ENCODE results near the gene SEZ6.

SEZ6 gene

GRCh38 chr17:28986714-28987655, 18.8 kb downstream of the SEZ6 start:
- Histone ChIP-seq H3K79me2 (ENCODE audit: insufficient read depth, low read length) (no peaks in the 10 kb centered on the region), H3K9ac (ENCODE audit: low read depth, low read length) (no peak overlapping the region), H3K27ac (ENCODE audit: low read length) (no peak overlapping the region), H4K20me1 (ENCODE audit: insufficient read depth, low read length) (no peaks in the 10 kb centered on the region; the same call in 1 of the 2 replicates), H3K4me2 (ENCODE audit: insufficient read depth, low read length) (no peak overlapping the region), H3K4me3 (ENCODE audit: low read depth in 1 of 2, low read length in 2 of 2) (no peak overlapping the region), H3K27me3 (ENCODE audit: insufficient read depth, low read length, poor library complexity) (no peaks in the 10 kb centered on the region), H2AFZ (ENCODE audit: low read depth, low read length) (no peak overlapping the region), H3K36me3 (ENCODE audit: insufficient read depth, low read length) (no peaks in the 10 kb centered on the region), H3K9me3 (ENCODE audit: insufficient read depth, low read length, severe bottlenecking) (no peaks in the 10 kb centered on the region), H3K4me1 (ENCODE audit: insufficient read depth, low read length) (peaks cover 7% of the 10 kb centered on the region; the same call in 1 of the 2 replicates)
- TF ChIP-seq EZH2 (IDR thresholded peaks at IDR 0.05; ENCODE audit: borderline replicate concordance, low read depth, low read length, severe bottlenecking) (no peak), CTCF (IDR thresholded peaks at IDR 0.05; ENCODE audit: borderline replicate concordance, extremely low read depth, low read length, poor library complexity, severe bottlenecking) (no peak)
- no peak for ATAC-seq (ENCODE audit: insufficient read depth, low read depth)
- DNase-seq, result no peak

- Histone ChIP-seq H3K27me3 (ENCODE audit: insufficient read depth, low read length, poor library complexity) (no peaks in the 10 kb centered on the region), H3K79me2 (ENCODE audit: insufficient read depth, low read length) (no peaks in the 10 kb centered on the region), H3K4me1 (ENCODE audit: insufficient read depth, low read length) (peaks cover 8% of the 10 kb centered on the region; the same call in 1 of the 2 replicates), H3K36me3 (ENCODE audit: insufficient read depth, low read length) (no peaks in the 10 kb centered on the region), H4K20me1 (ENCODE audit: insufficient read depth, low read length) (no peaks in the 10 kb centered on the region), H3K4me3 (ENCODE audit: low read depth in 1 of 2, low read length in 2 of 2) (no peak overlapping the region), H2AFZ (ENCODE audit: low read depth, low read length) (no peak overlapping the region), H3K9me3 (ENCODE audit: insufficient read depth, low read length, severe bottlenecking) (no peaks in the 10 kb centered on the region), H3K9ac (ENCODE audit: low read depth, low read length) (no peak overlapping the region), H3K4me2 (ENCODE audit: insufficient read depth, low read length) (no peak overlapping the region), H3K27ac (ENCODE audit: low read length) (no peak overlapping the region)
- TF ChIP-seq CTCF (IDR thresholded peaks at IDR 0.05; ENCODE audit: borderline replicate concordance, extremely low read depth, low read length, poor library complexity, severe bottlenecking), result no peak
- TF ChIP-seq EZH2 (IDR thresholded peaks at IDR 0.05; ENCODE audit: borderline replicate concordance, low read depth, low read length, severe bottlenecking), result no peak
- ATAC-seq (ENCODE audit: insufficient read depth, low read depth) (no peak), DNase-seq (no peak)
Measured at GRCh38 chr17:28985950-28986713, 19.7 kb downstream of the SEZ6 start.

- Histone ChIP-seq H3K4me3 (ENCODE audit: low read depth in 1 of 2, low read length in 2 of 2) (no peak overlapping the region), H3K27ac (ENCODE audit: low read length) (no peak overlapping the region), H3K4me2 (ENCODE audit: insufficient read depth, low read length) (no peak overlapping the region), H3K9ac (ENCODE audit: low read depth, low read length) (no peak overlapping the region), H3K4me1 (ENCODE audit: insufficient read depth, low read length) (peaks cover 8% of the 10 kb centered on the region; the same call in 1 of the 2 replicates), H2AFZ (ENCODE audit: low read depth, low read length) (no peak overlapping the region), H4K20me1 (ENCODE audit: insufficient read depth, low read length) (no peaks in the 10 kb centered on the region), H3K79me2 (ENCODE audit: insufficient read depth, low read length) (no peaks in the 10 kb centered on the region), H3K9me3 (ENCODE audit: insufficient read depth, low read length, severe bottlenecking) (no peaks in the 10 kb centered on the region), H3K36me3 (ENCODE audit: insufficient read depth, low read length) (no peaks in the 10 kb centered on the region), H3K27me3 (ENCODE audit: insufficient read depth, low read length, poor library complexity) (no peaks in the 10 kb centered on the region)
- DNase-seq (no peak), ATAC-seq (ENCODE audit: insufficient read depth, low read depth) (no peak)
- no peak for TF ChIP-seq CTCF (IDR thresholded peaks at IDR 0.05; ENCODE audit: borderline replicate concordance, extremely low read depth, low read length, poor library complexity, severe bottlenecking)
- TF ChIP-seq EZH2 (IDR thresholded peaks at IDR 0.05; ENCODE audit: borderline replicate concordance, low read depth, low read length, severe bottlenecking), result no peak
Measured at GRCh38 chr17:28983286-28984230, 22.3 kb downstream of the SEZ6 start.
